Sciatic nerve (tissue), 2 donors: ENCODE data around the gene SLC25A36. TPM values are rescaled to one million over a fixed set of nuclear protein-coding genes. Genes with fewer than 3 reads are reported as not detected.

Experiments used
- ATAC-seq: fragments of 200-7000 bp; cut with Tn5 transposase; one replicate; pipeline ENCODE4 v1.9.1; 2020; ENCODE audit warnings: mild to moderate bottlenecking, moderate library complexity
- DNase-seq: peaks from one replicate; pipeline ENCODE4 v3.0.0-alpha.2; 2020; ENCODE audit warnings: low spot score
- intact Hi-C: fragments of 100-400 bp; cut with DNase I; formaldehyde crosslinking; loops from one replicate; pipeline ENCODE4 v1.14.2; 2022
- total RNA-seq: library from RNA; stranded (reverse); fragmentation: NEBNext Ultra II Directional; extraction: Animal tissue kit (Norgen Biotek cat#: 25700); gene quantifications from one replicate; pipeline ENCODE4 v1.2.1, GENCODE V29; 2021
- donor health status: DM: no; HTN: no; CAD: no.
- donor health status: DM: no; HTN: no; CAD: no.

Gene SLC25A36, protein sequence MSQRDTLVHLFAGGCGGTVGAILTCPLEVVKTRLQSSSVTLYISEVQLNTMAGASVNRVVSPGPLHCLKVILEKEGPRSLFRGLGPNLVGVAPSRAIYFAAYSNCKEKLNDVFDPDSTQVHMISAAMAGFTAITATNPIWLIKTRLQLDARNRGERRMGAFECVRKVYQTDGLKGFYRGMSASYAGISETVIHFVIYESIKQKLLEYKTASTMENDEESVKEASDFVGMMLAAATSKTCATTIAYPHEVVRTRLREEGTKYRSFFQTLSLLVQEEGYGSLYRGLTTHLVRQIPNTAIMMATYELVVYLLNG
- 96.6 TPM for total RNA-seq

DNA sequence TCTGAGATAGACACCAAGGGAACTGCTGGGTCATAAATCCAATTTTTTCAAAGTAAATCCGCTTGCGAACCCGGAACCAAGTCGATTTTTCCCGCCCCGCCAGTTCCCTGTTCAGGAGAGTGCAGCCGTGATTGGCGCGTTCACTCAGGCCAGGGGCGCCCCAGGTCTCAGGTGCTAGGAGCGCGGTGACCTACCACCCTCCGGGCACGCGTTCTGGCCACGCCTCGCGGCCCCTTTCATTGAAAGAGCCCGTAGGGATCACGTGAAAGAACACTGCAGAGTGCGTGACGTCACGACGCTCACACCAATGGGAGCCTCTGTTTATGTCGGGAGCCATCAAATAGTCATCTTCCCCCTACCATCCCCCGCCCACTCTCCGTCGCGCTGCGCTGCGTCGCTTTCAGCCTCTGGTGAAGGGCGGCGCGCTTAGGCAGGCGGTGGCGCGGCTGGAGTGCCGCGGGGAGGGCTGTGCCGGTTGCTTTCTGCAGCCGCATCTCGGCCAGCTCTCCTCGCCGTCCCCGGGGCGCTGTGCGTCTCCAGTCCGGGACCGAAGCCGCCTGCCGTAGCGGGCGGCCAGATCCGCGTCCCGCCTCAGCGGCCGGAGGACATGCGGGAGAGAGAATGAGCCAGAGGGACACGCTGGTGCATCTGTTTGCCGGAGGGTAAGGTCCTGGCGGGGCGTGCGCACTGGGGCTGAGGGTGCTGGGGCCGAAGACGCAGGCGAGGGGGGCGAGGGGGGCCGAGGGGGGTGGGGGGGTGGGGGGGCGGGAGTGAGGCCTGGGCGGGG, at the start of gene SLC25A36:
SLC25A36 (plus strand) TSS at position 403 of the 787 bp plus-strand sequence; CDS start at position 622, 219 bp downstream.
- intact Hi-C loops, result no loop called here
- peak; percentile 98 for DNase-seq
- peak; percentile 100 for ATAC-seq

GRCh38 chr3:140896997-140897396, 44.6 kb upstream of the SLC25A36 start:
- intact Hi-C loops, result no loop called here
- DNase-seq (no peak), ATAC-seq (no peak)

DNA sequence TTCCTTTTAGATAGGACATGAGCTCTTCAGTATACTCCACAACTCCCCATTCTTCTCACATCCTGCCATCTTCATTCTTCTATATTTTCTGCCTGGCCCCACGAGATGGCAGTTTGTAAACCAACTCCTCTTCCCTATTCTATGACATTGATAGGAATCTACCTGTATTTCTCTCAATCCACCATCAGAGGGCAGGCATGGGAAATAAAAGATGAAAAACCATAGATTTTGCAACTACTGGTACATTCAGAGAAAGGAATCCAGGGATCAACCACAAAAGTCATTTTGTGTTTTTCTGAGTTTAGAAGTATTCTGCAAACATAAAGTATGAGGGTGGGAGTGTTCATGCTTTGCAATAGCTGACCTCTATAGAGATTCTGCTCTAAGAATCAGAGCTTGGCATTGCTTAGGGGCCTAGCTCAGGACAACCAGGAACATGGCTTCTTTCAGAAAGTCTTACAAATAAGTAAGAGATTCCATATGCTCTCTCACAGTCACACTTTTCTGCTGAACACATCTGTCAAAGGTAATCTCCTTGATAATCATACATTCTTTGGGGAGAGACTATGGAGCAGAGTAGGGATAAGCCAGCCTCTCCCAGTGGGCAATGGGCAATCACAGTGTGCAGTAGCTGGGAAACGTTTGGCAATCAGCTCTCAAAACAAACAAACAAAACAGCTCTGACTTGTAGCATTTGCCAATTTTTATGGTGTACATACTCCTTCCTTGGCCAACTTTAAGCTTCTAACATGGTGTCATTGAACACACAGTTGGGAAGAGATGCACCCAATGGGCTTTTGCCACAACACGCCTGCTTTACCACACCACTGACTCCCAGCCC, 43.1 kb upstream of the SLC25A36 start:
- intact Hi-C loops, result no loop called here
- DNase-seq (no peak), ATAC-seq (peak; percentile 67)

DNA sequence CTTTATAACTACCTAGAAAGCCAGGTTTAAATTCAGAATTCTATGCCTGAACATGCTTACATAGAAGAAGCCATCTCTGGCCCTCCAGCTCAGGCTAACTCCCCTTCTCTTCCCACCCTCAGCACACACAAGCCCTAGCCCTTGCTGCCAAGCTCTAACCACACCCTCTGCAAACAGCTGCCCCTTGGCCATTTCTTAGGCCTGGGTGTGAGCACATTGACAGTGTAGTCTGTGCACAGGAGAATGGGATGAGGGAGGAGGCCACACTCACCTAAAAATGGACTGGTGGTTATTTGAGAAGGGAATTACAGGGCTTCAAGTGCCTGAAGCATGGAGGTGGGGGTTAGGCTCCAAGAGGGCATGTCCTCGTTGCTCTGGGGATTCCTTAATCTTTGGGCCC, 42.3 kb upstream of the SLC25A36 start:
- intact Hi-C loops, result no loop called here
- DNase-seq (no peak), ATAC-seq (no peak)

- no peak for ATAC-seq
- no peak for DNase-seq
- intact Hi-C loops, result no loop called here
Measured at GRCh38 chr3:140902791-140903190, 38.8 kb upstream of the SLC25A36 start.

DNA sequence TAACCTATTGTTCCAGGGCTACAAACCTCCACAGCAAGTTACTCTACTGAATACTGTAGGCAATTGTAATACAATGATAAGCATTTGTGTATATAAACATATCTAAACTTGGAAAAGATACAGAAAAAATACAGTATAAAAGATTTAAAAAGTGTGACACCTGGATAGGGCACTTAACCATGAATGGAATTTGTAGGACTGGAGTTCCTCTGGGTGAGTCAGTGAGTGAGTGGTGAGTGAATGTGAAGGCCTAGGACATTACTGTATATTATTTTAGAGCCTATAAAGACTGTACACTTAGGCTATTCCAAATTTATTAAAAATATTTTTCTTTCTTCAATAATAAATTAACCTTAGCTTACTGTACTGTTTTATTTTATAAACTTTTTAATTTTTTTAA, 38.4 kb upstream of the SLC25A36 start:
- intact Hi-C loops, result no loop called here
- no peak for ATAC-seq
- no peak for DNase-seq

DNA sequence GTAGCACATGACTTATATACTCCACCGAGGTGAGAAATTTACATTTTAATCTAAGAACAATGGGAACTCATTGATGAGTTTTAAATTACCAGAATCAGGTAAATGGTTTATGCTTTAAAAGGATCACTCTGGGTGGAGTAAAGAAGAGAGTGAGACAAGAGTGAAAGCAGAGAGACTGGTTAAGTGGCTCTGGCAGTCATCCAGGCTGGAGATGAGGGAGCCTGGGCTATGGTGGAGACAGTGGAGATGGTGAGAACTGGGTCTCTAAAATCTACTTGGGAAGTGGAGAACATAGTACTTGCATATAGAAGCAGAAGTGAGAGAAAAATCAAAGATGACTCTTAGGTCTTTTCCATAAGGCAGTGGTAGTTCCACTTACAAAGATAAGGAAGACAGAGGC, 37.1 kb upstream of the SLC25A36 start:
- intact Hi-C loops, result no loop called here
- DNase-seq (no peak), ATAC-seq (no peak)

- intact Hi-C loops, result no loop called here
- ATAC-seq (no peak), DNase-seq (no peak)
Measured at GRCh38 chr3:140905559-140905958, 36.1 kb upstream of the SLC25A36 start.

DNA sequence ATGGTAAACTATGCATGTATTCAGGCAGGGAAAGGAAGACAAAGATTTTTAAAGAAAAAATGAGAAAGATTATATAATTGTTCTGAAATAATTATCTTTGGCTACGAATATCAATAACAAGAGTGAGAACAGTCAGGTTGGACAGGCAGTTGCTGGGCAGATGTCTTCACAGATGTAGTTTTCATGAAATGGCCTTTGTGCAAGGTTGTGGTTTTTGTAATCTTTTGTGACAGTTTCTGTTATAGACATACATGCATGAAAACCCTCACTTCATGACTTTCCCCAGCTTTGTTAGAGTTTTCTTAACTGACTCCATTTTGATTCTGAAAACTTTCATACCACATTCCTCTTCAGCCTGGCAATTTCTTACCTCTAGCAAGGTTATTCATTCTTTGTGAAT, 34.9 kb upstream of the SLC25A36 start:
- intact Hi-C loops, result no loop called here
- no peak for ATAC-seq

GRCh38 chr3:140910860-140911259, 30.8 kb upstream of the SLC25A36 start:
- intact Hi-C loops, result no loop called here
- DNase-seq, result no peak
- no peak for ATAC-seq

More for the DNA sequence above, 34.9 kb upstream of the SLC25A36 start:
- DNase-seq, result no peak

- DNase-seq (no peak), ATAC-seq (no peak)
- intact Hi-C loops, result no loop called here
Measured at GRCh38 chr3:140911822-140912221, 29.8 kb upstream of the SLC25A36 start.

- ATAC-seq (no peak), DNase-seq (no peak)
- intact Hi-C loops, result no loop called here
Measured at GRCh38 chr3:140913728-140914127, 27.9 kb upstream of the SLC25A36 start.

GRCh38 chr3:140914384-140914945, 27.2 kb upstream of the SLC25A36 start:
- intact Hi-C loops, result no loop called here
- DNase-seq (no peak), ATAC-seq (peak; percentile 74)

GRCh38 chr3:140916603-140917002, 25.0 kb upstream of the SLC25A36 start:
- intact Hi-C loops, result no loop called here
- DNase-seq, result no peak
- no peak for ATAC-seq

GRCh38 chr3:140917772-140918171, 23.9 kb upstream of the SLC25A36 start:
- DNase-seq (no peak), ATAC-seq (no peak)
- intact Hi-C loops, result no loop called here

DNA sequence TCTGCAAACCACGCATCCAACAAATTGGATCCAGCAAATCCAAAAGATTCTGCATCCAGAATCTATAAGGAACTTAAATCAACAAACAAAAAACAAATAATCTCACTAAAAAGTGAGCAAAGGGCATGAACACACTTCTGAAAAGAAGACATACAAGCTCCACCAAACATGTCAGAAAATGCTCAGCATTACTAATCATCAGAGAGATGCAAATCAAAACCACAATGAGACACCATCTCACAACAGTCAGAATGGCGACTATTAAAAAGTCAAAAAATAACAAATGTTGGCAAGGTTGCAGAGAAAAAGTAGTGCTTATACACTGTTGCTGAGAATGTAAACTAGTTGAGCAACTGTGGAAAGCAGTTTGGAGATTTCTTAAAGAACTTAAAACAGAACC, 21.6 kb upstream of the SLC25A36 start:
- DNase-seq, result no peak
- intact Hi-C loops, result no loop called here
- no peak for ATAC-seq

GRCh38 chr3:140922634-140923033, 19.0 kb upstream of the SLC25A36 start:
- no peak for DNase-seq
- intact Hi-C loops, result no loop called here
- ATAC-seq, result peak; percentile 45

- ATAC-seq (peak; percentile 50), DNase-seq (no peak)
- intact Hi-C loops, result no loop called here
Measured at GRCh38 chr3:140924097-140924873, 17.4 kb upstream of the SLC25A36 start.
